B cell (primary cell): Measurements from ENCODE around the gene PGM2. TPM values are rescaled to one million over a fixed set of nuclear protein-coding genes. Genes with fewer than 3 reads are reported as not detected.

ENCODE experiments used
- ATAC-seq: fragments of 200-7000 bp; cut with Tn5 transposase; one replicate; pipeline ENCODE4 v1.10.0; 2021; ENCODE audit warnings: low read depth, mild to moderate bottlenecking, moderate number of reproducible peaks, moderate library complexity
- CTCF ChIA-PET: fragments of 350-600 bp; sonication (Branson Sonifier 250); formaldehyde crosslinking; loops from one replicate; lab custom pipeline; 2021; ENCODE audit warnings: antibody characterized with exemption, inconsistent platforms; lab: Charles Lee
- POLR2A ChIA-PET: fragments of 350-600 bp; sonication (Branson Sonifier 250); formaldehyde crosslinking; loops from one replicate; lab custom pipeline; 2021; ENCODE audit warnings: antibody characterized with exemption; lab: Charles Lee
- DNase-seq: peaks from one replicate; pipeline ENCODE4 v3.0.0; 2013
- H2AFZ ChIP-seq: 2 replicates; pipeline ENCODE4 v1.6.1; 2012; ENCODE audit warnings: mild to moderate bottlenecking, low read depth, low read length; ENCODE audit not compliant: insufficient read depth, poor library complexity, severe bottlenecking
- H3K27ac ChIP-seq, 2 donors: 1 replicate in 1 of 2; 2 replicates in 1 of 2; pipeline ENCODE4 v1.5.1; 2012 to 2013; ENCODE audit warnings: low read length in 2 of 2, mild to moderate bottlenecking in 2 of 2, moderate library complexity in 1 of 2
- H3K27me3 ChIP-seq, 4 experiments: fragments of 200-600 bp in 1 of 4; sonication (generic) in 1 of 4; replicated peaks in 1 of 4; 1 replicate in 2 of 4; 2 replicates in 2 of 4; pipeline versions ENCODE4 v1.6.1 to v1.7.0; 2013 to 2016; ENCODE audit warnings: low read length in 3 of 4, mild to moderate bottlenecking in 2 of 4, mixed read lengths in 1 of 4, moderate library complexity in 1 of 4; ENCODE audit not compliant: insufficient read depth in 4 of 4, control insufficient read depth in 3 of 4; ENCODE audit errors: control extremely low read depth in 1 of 4
- H3K36me3 ChIP-seq, 2 experiments: replicated peaks in 1 of 2; 1 replicate in 1 of 2; 2 replicates in 1 of 2; pipeline versions ENCODE4 v1.6.1 to v1.7.1; 2013; ENCODE audit warnings: low read length in 1 of 2; ENCODE audit not compliant: insufficient read depth in 2 of 2, control insufficient read depth in 1 of 2; ENCODE audit errors: control extremely low read depth in 1 of 2, extremely low read depth in 1 of 2
- H3K4me1 ChIP-seq, 2 donors: fragments of 200-600 bp in 1 of 2; sonication (generic) in 1 of 2; 1 replicate in 1 of 2; 2 replicates in 1 of 2; pipeline versions ENCODE4 v1.5.1 to v1.6.1; 2013 to 2017; ENCODE audit warnings: low read length in 2 of 2; ENCODE audit not compliant: control insufficient read depth in 2 of 2, insufficient read depth in 2 of 2
- H3K4me2 ChIP-seq: replicated peaks from 2 replicates; pipeline ENCODE3; 2012; ENCODE audit warnings: mild to moderate bottlenecking, low read depth, low read length; ENCODE audit not compliant: poor library complexity, severe bottlenecking
- H3K4me3 ChIP-seq, 5 experiments: fragments of 200-600 bp in 1 of 5; sonication (generic) in 1 of 5; 1 replicate in 3 of 5; 2 replicates in 2 of 5; pipeline versions ENCODE4 v1.5.1 to v1.7.0; 2011 to 2016; ENCODE audit warnings: low read length in 4 of 5, mild to moderate bottlenecking in 4 of 5, low read depth in 2 of 5, control low read depth in 1 of 5, moderate library complexity in 1 of 5; ENCODE audit not compliant: insufficient read depth in 1 of 5; ENCODE audit errors: control extremely low read depth in 1 of 5, extremely low read depth in 1 of 5
- H3K79me2 ChIP-seq: fragments of 200-600 bp; sonication (generic); one replicate; pipeline ENCODE4 v1.6.0; 2016; ENCODE audit warnings: low read length; ENCODE audit not compliant: control insufficient read depth, insufficient read depth
- H3K9ac ChIP-seq: fragments of 200-600 bp; sonication (generic); 2 replicates; pipeline ENCODE4 v1.6.1; 2017; ENCODE audit warnings: mild to moderate bottlenecking, low read length, moderate library complexity
- H3K9me3 ChIP-seq, 3 donors: one replicate each; pipeline versions ENCODE4 v1.6.1 to v1.7.1; 2013; ENCODE audit warnings: low read length in 2 of 3; ENCODE audit not compliant: control insufficient read depth in 2 of 3, insufficient read depth in 1 of 3; ENCODE audit errors: control extremely low read depth in 1 of 3
- H4K20me1 ChIP-seq: 2 replicates; pipeline ENCODE4 v1.6.0; 2012; ENCODE audit warnings: mild to moderate bottlenecking, low read length; ENCODE audit not compliant: insufficient read depth, control insufficient read depth, poor library complexity, severe bottlenecking
- H3K27ac Mint-ChIP-seq: one replicate; pipeline ENCODE4 v1.8.0; 2021; ENCODE audit warnings: mixed read lengths
- H3K27me3 Mint-ChIP-seq: one replicate; pipeline ENCODE4 v1.8.0; 2021; ENCODE audit warnings: mixed read lengths
- H3K4me1 Mint-ChIP-seq: one replicate; pipeline ENCODE4 v1.8.0; 2021; ENCODE audit warnings: mixed read lengths
- H3K4me3 Mint-ChIP-seq: one replicate; pipeline ENCODE4 v1.8.0; 2021; ENCODE audit warnings: mixed read lengths
- H3K9me3 Mint-ChIP-seq: one replicate; pipeline ENCODE4 v1.8.0; 2022; ENCODE audit warnings: mixed read lengths; ENCODE audit not compliant: insufficient read depth
- EZH2 ChIP-seq: IDR thresholded peaks from 2 replicates; pipeline ENCODE4 v1.6.1; 2012; ENCODE audit warnings: borderline replicate concordance, low read depth, mild to moderate bottlenecking, moderate library complexity, low read length; ENCODE audit not compliant: insufficient read depth, poor library complexity, severe bottlenecking
- WGBS: methylation state at CpG from one replicate; pipeline ENCODE4 v1.1.5; 2013; ENCODE audit warnings: missing lambda C conversion rate; ENCODE audit not compliant: insufficient coverage; 5-methylcytosine and 5-hydroxymethylcytosine counted together
- intact Hi-C: fragments of 100-400 bp; cut with micrococcal nuclease; formaldehyde crosslinking; loops from one replicate; pipeline ENCODE4 v1.10.0; 2022
- polyA plus RNA-seq: library from polyadenylated mRNA; depleted of rRNA; stranded (reverse); fragments of >200 nt; gene quantifications from 2 replicates; pipeline ENCODE4 v1.2.3, GENCODE V29; 2012
- total RNA-seq, 2 donors: library from RNA; stranded (reverse); fragments of 120-200 nt in 1 of 2; gene quantifications; 1 replicate in 1 of 2; 2 replicates in 1 of 2; pipeline versions ENCODE4 v1.2.3 to v1.2.4, GENCODE V29; 2013 to 2022
- TF ChIP-seq, protein P1 (sequence below): fragments of 200-600 bp; IDR thresholded peaks from one replicate; pipeline ENCODE4 v1.8.0; 2022; ENCODE audit warnings: antibody characterized with exemption, mild to moderate bottlenecking

PGM2 gene
- total and polyA plus RNA-seq, 2 donors (not counting 1 experiment from before 2014, with no cell fraction given): 5.3 to 20.9 TPM

DNA sequence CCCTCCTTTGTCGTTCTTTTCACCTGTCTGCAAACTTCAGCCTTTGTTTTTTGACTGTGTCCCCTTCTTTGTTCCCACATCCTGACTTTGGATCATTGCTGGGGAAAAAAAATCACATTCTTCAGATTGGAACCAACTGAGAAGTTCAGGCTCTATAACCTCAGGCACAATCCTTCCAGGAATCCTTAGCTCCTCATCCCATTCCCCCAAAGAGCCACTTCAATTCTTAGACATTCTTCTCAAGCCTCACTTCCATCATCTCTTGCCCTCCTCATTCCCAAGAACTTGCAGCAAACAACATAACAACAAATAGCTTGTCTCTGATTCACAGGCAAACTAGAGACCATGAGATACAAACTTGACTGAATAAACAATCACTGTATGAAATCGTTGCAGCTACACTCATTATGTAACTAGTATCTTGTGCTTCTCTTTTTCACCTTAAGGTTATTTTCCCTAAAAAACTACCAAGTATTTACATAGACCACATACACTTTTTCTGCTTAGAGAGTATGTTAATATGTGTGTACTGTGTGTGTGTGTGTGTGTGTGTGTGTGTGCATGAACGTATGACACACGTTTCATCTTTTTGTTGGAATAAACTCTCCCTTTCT is 26.4 kb upstream of the PGM2 start:
- Mint-ChIP-seq H3K27me3 (peaks cover 6% of the 10 kb centered on the region), H3K9me3 (no peaks in the 10 kb centered on the region), H3K4me1 (peaks cover under 1% of the 10 kb centered on the region), H3K4me3 (no peak overlapping the region), H3K27ac (no peak overlapping the region)
- intact Hi-C loops: no loop called here
- H3K79me2 ChIP-seq: no peaks in the 10 kb centered on the region
- no peak overlapping the region for H3K4me2 ChIP-seq
- H4K20me1 ChIP-seq: no peaks in the 10 kb centered on the region
- no peak overlapping the region for H3K27ac ChIP-seq
- H3K9me3 ChIP-seq: no peaks in the 10 kb centered on the region
- TF ChIP-seq, protein P1, sequence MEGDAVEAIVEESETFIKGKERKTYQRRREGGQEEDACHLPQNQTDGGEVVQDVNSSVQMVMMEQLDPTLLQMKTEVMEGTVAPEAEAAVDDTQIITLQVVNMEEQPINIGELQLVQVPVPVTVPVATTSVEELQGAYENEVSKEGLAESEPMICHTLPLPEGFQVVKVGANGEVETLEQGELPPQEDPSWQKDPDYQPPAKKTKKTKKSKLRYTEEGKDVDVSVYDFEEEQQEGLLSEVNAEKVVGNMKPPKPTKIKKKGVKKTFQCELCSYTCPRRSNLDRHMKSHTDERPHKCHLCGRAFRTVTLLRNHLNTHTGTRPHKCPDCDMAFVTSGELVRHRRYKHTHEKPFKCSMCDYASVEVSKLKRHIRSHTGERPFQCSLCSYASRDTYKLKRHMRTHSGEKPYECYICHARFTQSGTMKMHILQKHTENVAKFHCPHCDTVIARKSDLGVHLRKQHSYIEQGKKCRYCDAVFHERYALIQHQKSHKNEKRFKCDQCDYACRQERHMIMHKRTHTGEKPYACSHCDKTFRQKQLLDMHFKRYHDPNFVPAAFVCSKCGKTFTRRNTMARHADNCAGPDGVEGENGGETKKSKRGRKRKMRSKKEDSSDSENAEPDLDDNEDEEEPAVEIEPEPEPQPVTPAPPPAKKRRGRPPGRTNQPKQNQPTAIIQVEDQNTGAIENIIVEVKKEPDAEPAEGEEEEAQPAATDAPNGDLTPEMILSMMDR: no peak
- no peak for TF ChIP-seq EZH2
- ATAC-seq (no peak), DNase-seq (no peak)
- no peak overlapping the region for H2AFZ ChIP-seq
- H3K27me3 ChIP-seq: no peaks in the 10 kb centered on the region
- no CpG with 5 or more reads among the region's 4 CpGs for WGBS
- ChIA-PET POLR2A (no interaction called here), CTCF (interaction anchor here (0.7 to 14.0 kb wide), 6 partner anchors 89 to 233 kb away, joined by 3 to 253 read pairs (median 10); no protein-coding TSS in a partner anchor)
- no peaks in the 10 kb centered on the region for H3K4me1 ChIP-seq
- no peaks in the 10 kb centered on the region for H3K36me3 ChIP-seq
- H3K9ac ChIP-seq: no peak overlapping the region
- H3K4me3 ChIP-seq: no peak overlapping the region

DNA sequence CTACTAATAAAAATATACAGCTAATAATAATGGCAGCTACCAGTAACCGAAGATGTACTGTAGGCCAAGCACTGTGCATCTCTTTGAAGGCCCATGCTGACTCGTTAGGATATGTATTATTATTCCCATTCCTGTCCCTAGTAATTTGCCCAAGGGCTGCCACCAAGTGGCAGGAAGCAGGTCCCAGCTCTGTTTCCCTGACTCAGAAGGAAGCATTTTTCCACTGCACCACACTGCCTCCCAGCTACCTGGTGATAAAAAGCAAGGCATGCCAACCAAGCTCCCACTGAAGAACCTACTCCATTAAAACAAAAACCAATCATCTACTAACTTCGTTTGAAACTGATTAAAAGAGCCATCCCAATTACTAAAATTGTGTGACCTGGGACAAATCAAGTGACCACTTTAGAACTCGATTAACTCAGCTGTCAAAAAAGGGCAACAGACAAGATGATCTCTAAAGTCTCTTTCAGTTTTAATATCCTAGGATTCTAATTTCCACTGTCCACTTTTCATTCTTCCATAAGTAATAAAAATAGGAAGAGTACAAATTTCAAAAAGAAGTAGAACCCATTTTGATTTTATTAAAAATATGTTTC is 24.3 kb upstream of the PGM2 start:
- Histone ChIP-seq H3K27me3 (no peaks in the 10 kb centered on the region), H3K36me3 (no peaks in the 10 kb centered on the region), H3K27ac (no peak overlapping the region), H3K4me1 (no peaks in the 10 kb centered on the region), H2AFZ (no peak overlapping the region), H3K4me3 (no peak overlapping the region), H3K9me3 (no peaks in the 10 kb centered on the region), H3K9ac (no peak overlapping the region), H3K79me2 (no peaks in the 10 kb centered on the region), H3K4me2 (no peak overlapping the region), H4K20me1 (no peaks in the 10 kb centered on the region)
- Mint-ChIP-seq H3K9me3 (no peaks in the 10 kb centered on the region), H3K27ac (no peak overlapping the region), H3K4me1 (peaks cover 3% of the 10 kb centered on the region), H3K4me3 (no peak overlapping the region), H3K27me3 (peaks cover 6% of the 10 kb centered on the region)
- CTCF ChIA-PET: interaction anchor here (0.7 to 14.0 kb wide), 9 partner anchors 8 to 243 kb away, joined by 3 to 253 read pairs (median 3); partner anchors contain the start of gene TBC1D1
- WGBS: 40% methylated on average over 1 of the region's 4 CpGs
- DNase-seq: no peak
- ATAC-seq: no peak
- POLR2A ChIA-PET: no interaction called here
- intact Hi-C loops: no loop called here
- TF ChIP-seq EZH2: no peak
- TF ChIP-seq, protein P1: no peak
